Subcutaneous preadipocyte (primary cell): ENCODE data around the gene CCDC17. TPM values are rescaled to one million over a fixed set of nuclear protein-coding genes. Genes with fewer than 3 reads are reported as not detected.

ENCODE experiments used
- small RNA-seq: library from RNA; depleted of rRNA; stranded (forward); fragments of <200 nt; gene quantifications from one replicate; pipeline ENCODE3, GENCODE V24; 2012
- total RNA-seq: library from RNA; depleted of rRNA; stranded (reverse); fragments of >200 nt; gene quantifications from 2 replicates; pipeline ENCODE4 v1.2.3, GENCODE V29; 2012

The CCDC17 gene
- 1.5 and 2.2 TPM in 2 replicates for total RNA-seq

DNA sequence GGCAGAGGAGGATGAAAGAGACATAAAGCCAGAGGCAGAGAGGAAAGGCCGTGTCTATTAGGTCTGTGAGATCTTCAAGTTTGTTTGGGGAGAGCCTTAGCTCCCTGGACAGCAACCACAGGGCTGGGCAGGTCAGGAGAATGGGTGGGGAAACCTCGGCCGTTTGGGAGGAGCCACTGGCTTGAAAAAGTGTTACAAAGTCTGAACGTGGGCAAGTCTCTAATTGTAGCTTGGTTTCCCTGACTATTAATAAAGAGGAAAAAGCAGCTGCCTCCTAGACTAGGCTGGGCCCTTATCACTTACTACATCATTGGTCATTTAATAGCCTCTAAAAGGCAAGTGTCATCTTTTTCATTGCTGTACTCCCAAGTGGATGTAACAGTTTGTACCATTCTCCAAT is at the start of gene CCDC17:
Gene CCDC17, minus strand, starts transcription at position 83 of the 400 bp plus-strand sequence. CDS start 145 bp downstream, outside the sequence.

DNA sequence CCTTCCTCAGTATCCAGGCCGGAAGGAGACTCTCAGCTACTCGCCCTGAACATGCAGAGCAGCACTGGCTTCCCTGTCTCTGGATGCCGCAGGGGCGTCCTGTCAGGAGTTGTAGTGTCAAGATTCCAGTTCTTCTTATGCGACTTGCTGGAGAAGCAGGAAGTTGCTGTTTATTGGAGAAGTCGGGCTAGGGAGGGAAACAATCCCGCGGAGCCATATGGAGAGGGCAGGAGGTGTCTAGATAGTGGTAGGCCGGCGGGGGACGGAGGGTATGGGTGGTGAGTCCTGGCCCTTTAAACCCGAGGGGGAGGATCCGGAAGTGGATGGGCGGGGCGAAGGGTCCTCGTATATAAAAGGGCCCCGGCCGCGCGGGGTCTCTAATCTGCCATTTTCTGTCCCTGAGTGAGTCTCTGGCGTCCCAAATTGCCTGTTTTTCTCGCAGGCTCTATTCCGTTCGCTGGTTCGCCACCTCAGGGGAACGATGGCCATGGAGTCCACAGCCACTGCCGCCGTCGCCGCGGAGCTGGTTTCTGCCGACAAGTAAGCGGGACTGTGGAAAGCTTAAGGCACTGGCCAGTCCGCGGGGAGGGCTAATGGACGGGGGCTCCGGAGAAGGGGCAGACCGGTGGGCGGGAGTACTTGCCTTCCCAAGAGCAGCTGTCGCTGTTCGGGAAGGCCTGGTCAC is 40.0 kb downstream of the CCDC17 start, which contains the start of gene NASP:
Gene NASP, plus strand, starts transcription at position 376 of the 685 bp plus-strand sequence. Its CDS starts 106 bp downstream, at position 482.

Small RNA genes lying within 50 kb of the gene (small RNA-seq; reads per million reads assigned to genes)
- not detected for gene AL355480.1
- not detected for gene AL355480.2
- gene AL355480.3 = not detected
- gene AL355480.4 = not detected

Other genes with a start within 250 kb of the CCDC17 start
- 1.1 and 1.2 TPM in 2 replicates for gene TESK2, start 132.9 kb downstream of the CCDC17 start, total RNA-seq
- 0.98 and 1.1 TPM in 2 replicates for gene CCDC163, start 124.0 kb downstream of the CCDC17 start, total RNA-seq
- gene MMACHC, start 123.8 kb downstream of the CCDC17 start, total RNA-seq = 4.4 and 6.6 TPM in 2 replicates
- gene PRDX1, start 102.2 kb downstream of the CCDC17 start, total RNA-seq = 354 and 407 TPM in 2 replicates
- gene AKR1A1, start 73.2 kb downstream of the CCDC17 start, total RNA-seq = 113 and 140 TPM in 2 replicates
- gene NASP, start 40.0 kb downstream of the CCDC17 start, total RNA-seq = 39.3 and 56.9 TPM in 2 replicates
- gene GPBP1L1, start 62.5 kb upstream of the CCDC17 start, total RNA-seq = 58.4 and 90.9 TPM in 2 replicates
- 21.1 and 23.9 TPM in 2 replicates for gene TMEM69, start 64.1 kb upstream of the CCDC17 start, total RNA-seq
- 7.0 and 10.9 TPM in 2 replicates for gene IPP, start 126.6 kb upstream of the CCDC17 start, total RNA-seq
- 21.3 and 31.1 TPM in 2 replicates for gene MAST2, start 179.6 kb upstream of the CCDC17 start, total RNA-seq